Suprapubic skin (tissue), 4 donors: ENCODE measurements around the gene PSMD14.

Experiments
- EP300 ChIP-seq: sonication (generic); formaldehyde crosslinking; IDR thresholded peaks from one replicate; pipeline ENCODE4 v1.6.1; 2017; ENCODE audit warnings: antibody characterized with exemption
- POLR2A ChIP-seq, 2 donors: fragments of 450-650 bp; IDR thresholded peaks; one replicate each; pipeline ENCODE4 v1.6.1; 2017; ENCODE audit warnings: antibody characterized with exemption in 2 of 2, mild to moderate bottlenecking in 2 of 2, moderate library complexity in 2 of 2
- POLR2AphosphoS5 ChIP-seq, 3 donors: sonication (generic); formaldehyde crosslinking; IDR thresholded peaks; one replicate each; pipeline ENCODE4 v1.6.1; 2017; ENCODE audit warnings: antibody characterized with exemption in 3 of 3
- TF ChIP-seq, protein P1 (sequence below), 2 donors: fragments of 200-600 bp in 1 of 2; fragments of 450-650 bp in 1 of 2; sonication (generic) in 1 of 2; IDR thresholded peaks; one replicate each; pipeline ENCODE4 v1.5.1; 2016 to 2019; ENCODE audit warnings: antibody characterized with exemption in 2 of 2, mild to moderate bottlenecking in 1 of 2, moderate library complexity in 1 of 2

GRCh38 chr2:161352719-161353118 lies 44.5 kb downstream of the PSMD14 start:
- TF ChIP-seq, protein P1, sequence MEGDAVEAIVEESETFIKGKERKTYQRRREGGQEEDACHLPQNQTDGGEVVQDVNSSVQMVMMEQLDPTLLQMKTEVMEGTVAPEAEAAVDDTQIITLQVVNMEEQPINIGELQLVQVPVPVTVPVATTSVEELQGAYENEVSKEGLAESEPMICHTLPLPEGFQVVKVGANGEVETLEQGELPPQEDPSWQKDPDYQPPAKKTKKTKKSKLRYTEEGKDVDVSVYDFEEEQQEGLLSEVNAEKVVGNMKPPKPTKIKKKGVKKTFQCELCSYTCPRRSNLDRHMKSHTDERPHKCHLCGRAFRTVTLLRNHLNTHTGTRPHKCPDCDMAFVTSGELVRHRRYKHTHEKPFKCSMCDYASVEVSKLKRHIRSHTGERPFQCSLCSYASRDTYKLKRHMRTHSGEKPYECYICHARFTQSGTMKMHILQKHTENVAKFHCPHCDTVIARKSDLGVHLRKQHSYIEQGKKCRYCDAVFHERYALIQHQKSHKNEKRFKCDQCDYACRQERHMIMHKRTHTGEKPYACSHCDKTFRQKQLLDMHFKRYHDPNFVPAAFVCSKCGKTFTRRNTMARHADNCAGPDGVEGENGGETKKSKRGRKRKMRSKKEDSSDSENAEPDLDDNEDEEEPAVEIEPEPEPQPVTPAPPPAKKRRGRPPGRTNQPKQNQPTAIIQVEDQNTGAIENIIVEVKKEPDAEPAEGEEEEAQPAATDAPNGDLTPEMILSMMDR (IDR thresholded peaks at IDR 0.05), result no peak
- TF ChIP-seq POLR2A (IDR thresholded peaks at IDR 0.05), result no peak
- TF ChIP-seq POLR2AphosphoS5 (IDR thresholded peaks at IDR 0.05), result no peak
- no peak for TF ChIP-seq EP300
